ENCODE measurements around the gene SYT2.
"Not testable (repeated sequence)": the region's sequence is repeated elsewhere in the genome, so short reads cannot be mapped to it uniquely, and the experiment has no call there.

Gene SYT2

GRCh38 chr1:202621446-202621845, 88.8 kb downstream of the SYT2 start:
- no peak for DNase-seq

GRCh38 chr1:202620036-202620435, 90.2 kb downstream of the SYT2 start:
- not testable (repeated sequence) for DNase-seq

- DNase-seq, result no peak
Measured at GRCh38 chr1:202619505-202619904, 90.7 kb downstream of the SYT2 start.

- not testable (repeated sequence) for DNase-seq
Measured at GRCh38 chr1:202619012-202619411, 91.2 kb downstream of the SYT2 start.

- no peak for DNase-seq
Measured at GRCh38 chr1:202616355-202616915, 93.8 kb downstream of the SYT2 start.

- no peak for DNase-seq
Measured at GRCh38 chr1:202615501-202616354, 94.5 kb downstream of the SYT2 start.

- not testable (repeated sequence) for DNase-seq
Measured at GRCh38 chr1:202615208-202615500, 95.1 kb downstream of the SYT2 start.

- DNase-seq, result not testable (repeated sequence)
Measured at GRCh38 chr1:202614363-202615207, 95.7 kb downstream of the SYT2 start.

GRCh38 chr1:202613571-202613970, 96.7 kb downstream of the SYT2 start:
- no peak for DNase-seq

- DNase-seq, result not testable (repeated sequence)
Measured at GRCh38 chr1:202612036-202612435, 98.2 kb downstream of the SYT2 start.

GRCh38 chr1:202605515-202605914, 104.7 kb downstream of the SYT2 start:
- DNase-seq, result no peak

GRCh38 chr1:202603435-202603834, 106.8 kb downstream of the SYT2 start:
- no peak for DNase-seq

GRCh38 chr1:202600432-202601041, 109.7 kb downstream of the SYT2 start:
- DNase-seq, result no peak

GRCh38 chr1:202599669-202600431, 110.4 kb downstream of the SYT2 start:
- peak in 1 of 5 experiments; percentile 53 for DNase-seq

- DNase-seq, result no peak
Measured at GRCh38 chr1:202597090-202597761, 113.0 kb downstream of the SYT2 start.

GRCh38 chr1:202596638-202597037, 113.6 kb downstream of the SYT2 start:
- DNase-seq, result no peak

- no peak for DNase-seq
Measured at GRCh38 chr1:202593845-202594244, 116.4 kb downstream of the SYT2 start.

- DNase-seq, result no peak
Measured at GRCh38 chr1:202592146-202592545, 118.1 kb downstream of the SYT2 start.

GRCh38 chr1:202591515-202591914, 118.7 kb downstream of the SYT2 start:
- DNase-seq, result no peak

GRCh38 chr1:202590975-202591411, 119.3 kb downstream of the SYT2 start:
- no peak for DNase-seq

GRCh38 chr1:202590126-202590525, 120.1 kb downstream of the SYT2 start:
- DNase-seq, result no peak
